Measurements from ENCODE around the gene MGAT2.
A peak's percentile ranks its signal among the peaks of the same experiment; 100 is the strongest.
"Not testable (repeated sequence)": the region's sequence is repeated elsewhere in the genome, so short reads cannot be mapped to it uniquely, and the experiment has no call there.

The MGAT2 gene

GRCh38 chr14:49612671-49613070 is 7.9 kb upstream of the MGAT2 start:
- no peak for DNase-seq

- no peak for DNase-seq
Measured at GRCh38 chr14:49614196-49614595, 6.4 kb upstream of the MGAT2 start.

- no peak for DNase-seq
Measured at GRCh38 chr14:49615776-49616175, 4.8 kb upstream of the MGAT2 start.

GRCh38 chr14:49617852-49618519 is 2.6 kb upstream of the MGAT2 start:
- DNase-seq: no peak

- DNase-seq: not testable (repeated sequence)
Measured at GRCh38 chr14:49619273-49619672, 1.3 kb upstream of the MGAT2 start.

GRCh38 chr14:49619730-49620129 is 869 bp upstream of the MGAT2 start:
- DNase-seq: no peak

GRCh38 chr14:49621114-49621881 is 699 bp downstream of the MGAT2 start:
- DNase-seq: peak; percentile 54

- no peak for DNase-seq
Measured at GRCh38 chr14:49622022-49622607, 1.5 kb downstream of the MGAT2 start.

GRCh38 chr14:49623387-49623786 is 2.8 kb downstream of the MGAT2 start:
- no peak for DNase-seq

GRCh38 chr14:49623941-49624839 is 3.6 kb downstream of the MGAT2 start:
- peak; percentile 26 for DNase-seq

- DNase-seq: peak; percentile 94
Measured at GRCh38 chr14:49633640-49634546, 13.3 kb downstream of the MGAT2 start.

GRCh38 chr14:49634547-49635334 is 14.1 kb downstream of the MGAT2 start, which contains the start of gene DNAAF2:
Gene DNAAF2 (minus strand): TSS chr14:49635244. CDS start chr14:49635149, 95 bp downstream.
- DNase-seq: peak; percentile 67

- DNase-seq: no peak
Measured at GRCh38 chr14:49636866-49637265, 16.3 kb downstream of the MGAT2 start.

GRCh38 chr14:49637534-49638078 is 17.0 kb downstream of the MGAT2 start:
- no peak for DNase-seq

- no peak for DNase-seq
Measured at GRCh38 chr14:49640540-49641417, 20.2 kb downstream of the MGAT2 start.

GRCh38 chr14:49641697-49642129 is 21.1 kb downstream of the MGAT2 start:
- DNase-seq: no peak

GRCh38 chr14:49642163-49642562 is 21.6 kb downstream of the MGAT2 start:
- no peak for DNase-seq

GRCh38 chr14:49653508-49653907 is 32.9 kb downstream of the MGAT2 start:
- no peak for DNase-seq

GRCh38 chr14:49654511-49654910 is 33.9 kb downstream of the MGAT2 start:
- no peak for DNase-seq
